AG09319 (cell line): ENCODE data around the gene KDM4C.
A peak's percentile ranks its signal among the peaks of the same experiment; 100 is the strongest.

Experiments
- DNase-seq: peaks from one replicate; pipeline ENCODE4 v3.0.0-alpha.2; 2010; ENCODE audit warnings: low read depth; ENCODE audit errors: extremely low read depth
- CTCF ChIP-seq: IDR thresholded peaks from 2 replicates; pipeline ENCODE4 v1.5.1; 2011; ENCODE audit warnings: low read depth, mild to moderate bottlenecking, inconsistent platforms, low read length, moderate library complexity

Gene KDM4C

GRCh38 chr9:7037176-7037575 is 279.4 kb downstream of the KDM4C start:
- DNase-seq = no peak
- no peak for TF ChIP-seq CTCF

GRCh38 chr9:7042124-7042523 is 284.4 kb downstream of the KDM4C start:
- no peak for TF ChIP-seq CTCF
- DNase-seq = peak; percentile 18

- no peak for DNase-seq
- no peak for TF ChIP-seq CTCF
These were observed 287.6 kb downstream of the KDM4C start for GRCh38 chr9:7045361-7045760.

GRCh38 chr9:7051711-7052110 is 293.9 kb downstream of the KDM4C start:
- no peak for TF ChIP-seq CTCF
- no peak for DNase-seq

GRCh38 chr9:7053903-7054302 is 296.1 kb downstream of the KDM4C start:
- DNase-seq = no peak
- TF ChIP-seq CTCF = no peak

- no peak for DNase-seq
- TF ChIP-seq CTCF = no peak
These were observed 297.6 kb downstream of the KDM4C start for GRCh38 chr9:7055171-7055903.

GRCh38 chr9:7056254-7056653 is 298.5 kb downstream of the KDM4C start:
- TF ChIP-seq CTCF = no peak
- DNase-seq = no peak
